ENCODE data around the gene CFAP65.

- TF ChIP-seq POLR2A (IDR thresholded peaks at IDR 0.05; ENCODE audit: low read length) (no peak), GATA1 (IDR thresholded peaks at IDR 0.05; ENCODE audit: low read depth, low read length) (no peak)
These were observed 40.2 kb downstream of the CFAP65 start for GRCh38 chr2:219001100-219001576.

Data from erythroblast (primary cell).